SK-N-SH treated with all-trans-retinoic acid at 6 μM for 48 hours (cell line): ENCODE measurements around the gene SKOR1.

Source experiments
- ATAC-seq: fragments of 200-7000 bp; cut with Tn5 transposase; 3 replicates; pipeline ENCODE4 v1.9.1; 2020; ENCODE audit warnings: mild to moderate bottlenecking, moderate library complexity
- ARNTL ChIP-seq: fragments of 450-650 bp; formaldehyde crosslinking; IDR thresholded peaks from 2 replicates; pipeline ENCODE4 v1.5.0; 2020; ENCODE audit warnings: low read depth, mild to moderate bottlenecking, moderate library complexity, borderline replicate concordance
- BACH2 ChIP-seq: fragments of 250-450 bp; sonication (Bioruptor Pico); IDR thresholded peaks from 2 replicates; pipeline ENCODE4 v1.9.0; 2021; ENCODE audit warnings: mild to moderate bottlenecking, borderline replicate concordance
- CSDC2 ChIP-seq: fragments of 250-450 bp; sonication (Bioruptor Pico); IDR thresholded peaks from 2 replicates; pipeline ENCODE4 v1.5.0; 2020; ENCODE audit warnings: mild to moderate bottlenecking, moderate library complexity
- CSRNP3 ChIP-seq: fragments of 250-450 bp; sonication (Bioruptor Pico); IDR thresholded peaks from 2 replicates; pipeline ENCODE4 v1.5.1; 2021; ENCODE audit warnings: mild to moderate bottlenecking, moderate library complexity
- ESRRG ChIP-seq: fragments of 250-450 bp; sonication (Bioruptor Pico); IDR thresholded peaks from 2 replicates; pipeline ENCODE4 v1.6.1; 2021; ENCODE audit warnings: mild to moderate bottlenecking
- GLIS3 ChIP-seq: fragments of 250-450 bp; sonication (Bioruptor Pico); IDR thresholded peaks from 2 replicates; pipeline ENCODE4 v1.5.0; 2020; ENCODE audit warnings: mild to moderate bottlenecking, moderate library complexity
- ISL1 ChIP-seq: fragments of 250-450 bp; sonication (Bioruptor Pico); IDR thresholded peaks from 2 replicates; pipeline ENCODE4 v2.1.2; 2022; ENCODE audit warnings: mild to moderate bottlenecking, moderate library complexity
- OSR1 ChIP-seq: fragments of 250-450 bp; sonication (Bioruptor Pico); IDR thresholded peaks from 2 replicates; pipeline ENCODE4 v1.8.0; 2022; ENCODE audit warnings: moderate library complexity, mild to moderate bottlenecking, inconsistent platforms
- PPARA ChIP-seq: fragments of 250-450 bp; sonication (Bioruptor Pico); IDR thresholded peaks from 2 replicates; pipeline ENCODE4 v1.5.0; 2020; ENCODE audit warnings: mild to moderate bottlenecking, borderline replicate concordance
- RARB ChIP-seq: fragments of 250-450 bp; sonication (Bioruptor Pico); IDR thresholded peaks from 2 replicates; pipeline ENCODE4 v1.8.0; 2021; ENCODE audit warnings: mild to moderate bottlenecking, moderate library complexity
- TCF4 ChIP-seq: fragments of 250-450 bp; sonication (Bioruptor Pico); IDR thresholded peaks from 2 replicates; pipeline ENCODE4 v1.8.0; 2021; ENCODE audit warnings: mild to moderate bottlenecking, moderate library complexity, borderline replicate concordance
- TOX ChIP-seq: fragments of 250-450 bp; sonication (Bioruptor Pico); IDR thresholded peaks from 2 replicates; pipeline ENCODE4 v1.8.0; 2021; ENCODE audit warnings: mild to moderate bottlenecking, moderate library complexity, borderline replicate concordance
- ZFP3 ChIP-seq: fragments of 250-450 bp; sonication (Bioruptor Pico); IDR thresholded peaks from 2 replicates; pipeline ENCODE4 v1.5.0; 2020; ENCODE audit warnings: mild to moderate bottlenecking, moderate library complexity
- ZFP30 ChIP-seq: fragments of 450-650 bp; formaldehyde crosslinking; IDR thresholded peaks from 2 replicates; pipeline ENCODE4 v1.5.0; 2022; ENCODE audit warnings: mild to moderate bottlenecking, moderate library complexity
- ZNF565 ChIP-seq: fragments of 450-650 bp; formaldehyde crosslinking; conservative IDR thresholded peaks from 2 replicates; pipeline ENCODE4 v1.5.0; 2020; ENCODE audit warnings: low read depth, mild to moderate bottlenecking, moderate library complexity
- ZNF70 ChIP-seq: fragments of 450-650 bp; formaldehyde crosslinking; IDR thresholded peaks from 2 replicates; pipeline ENCODE4 v1.5.0; 2020; ENCODE audit warnings: mild to moderate bottlenecking, moderate library complexity
- TF ChIP-seq, protein P1 (sequence below): fragments of 250-450 bp; sonication (Bioruptor Pico); IDR thresholded peaks from 2 replicates; pipeline ENCODE4 v1.8.0; 2020; ENCODE audit warnings: mild to moderate bottlenecking, moderate library complexity, borderline replicate concordance
- TF ChIP-seq, protein P2 (sequence below): fragments of 250-450 bp; sonication (Bioruptor Pico); IDR thresholded peaks from 2 replicates; pipeline ENCODE4 v1.5.1; 2020; ENCODE audit warnings: low read depth, mild to moderate bottlenecking, moderate library complexity
- TF ChIP-seq, protein P3 (sequence below): fragments of 250-450 bp; sonication (Bioruptor Pico); IDR thresholded peaks from 2 replicates; pipeline ENCODE4 v1.5.0; 2020; ENCODE audit warnings: mild to moderate bottlenecking, moderate library complexity
- TF ChIP-seq, protein P4 (sequence below): fragments of 250-450 bp; sonication (Bioruptor Pico); IDR thresholded peaks from 2 replicates; pipeline ENCODE4 v1.8.0; 2021; ENCODE audit warnings: low read depth, mild to moderate bottlenecking, moderate library complexity, borderline replicate concordance

SKOR1 gene

GRCh38 chr15:67806536-67806935 lies 18.8 kb upstream of the SKOR1 start:
- ATAC-seq, result no peak
- TF ChIP-seq ISL1 (CRISPR knock-in tag) (no peak), ZFP3 (CRISPR knock-in tag) (no peak), CSRNP3 (CRISPR knock-in tag) (no peak), ZFP30 (no peak), ARNTL (CRISPR knock-in tag) (no peak), ESRRG (CRISPR knock-in tag) (no peak), BACH2 (CRISPR knock-in tag) (no peak), RARB (no peak), GLIS3 (CRISPR knock-in tag) (no peak), PPARA (CRISPR knock-in tag) (no peak), TOX (no peak), ZNF70 (CRISPR knock-in tag) (no peak)
- TF ChIP-seq, protein P1, sequence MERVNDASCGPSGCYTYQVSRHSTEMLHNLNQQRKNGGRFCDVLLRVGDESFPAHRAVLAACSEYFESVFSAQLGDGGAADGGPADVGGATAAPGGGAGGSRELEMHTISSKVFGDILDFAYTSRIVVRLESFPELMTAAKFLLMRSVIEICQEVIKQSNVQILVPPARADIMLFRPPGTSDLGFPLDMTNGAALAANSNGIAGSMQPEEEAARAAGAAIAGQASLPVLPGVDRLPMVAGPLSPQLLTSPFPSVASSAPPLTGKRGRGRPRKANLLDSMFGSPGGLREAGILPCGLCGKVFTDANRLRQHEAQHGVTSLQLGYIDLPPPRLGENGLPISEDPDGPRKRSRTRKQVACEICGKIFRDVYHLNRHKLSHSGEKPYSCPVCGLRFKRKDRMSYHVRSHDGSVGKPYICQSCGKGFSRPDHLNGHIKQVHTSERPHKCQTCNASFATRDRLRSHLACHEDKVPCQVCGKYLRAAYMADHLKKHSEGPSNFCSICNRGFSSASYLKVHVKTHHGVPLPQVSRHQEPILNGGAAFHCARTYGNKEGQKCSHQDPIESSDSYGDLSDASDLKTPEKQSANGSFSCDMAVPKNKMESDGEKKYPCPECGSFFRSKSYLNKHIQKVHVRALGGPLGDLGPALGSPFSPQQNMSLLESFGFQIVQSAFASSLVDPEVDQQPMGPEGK (CRISPR knock-in tag), result no peak
- TF ChIP-seq, protein P2, sequence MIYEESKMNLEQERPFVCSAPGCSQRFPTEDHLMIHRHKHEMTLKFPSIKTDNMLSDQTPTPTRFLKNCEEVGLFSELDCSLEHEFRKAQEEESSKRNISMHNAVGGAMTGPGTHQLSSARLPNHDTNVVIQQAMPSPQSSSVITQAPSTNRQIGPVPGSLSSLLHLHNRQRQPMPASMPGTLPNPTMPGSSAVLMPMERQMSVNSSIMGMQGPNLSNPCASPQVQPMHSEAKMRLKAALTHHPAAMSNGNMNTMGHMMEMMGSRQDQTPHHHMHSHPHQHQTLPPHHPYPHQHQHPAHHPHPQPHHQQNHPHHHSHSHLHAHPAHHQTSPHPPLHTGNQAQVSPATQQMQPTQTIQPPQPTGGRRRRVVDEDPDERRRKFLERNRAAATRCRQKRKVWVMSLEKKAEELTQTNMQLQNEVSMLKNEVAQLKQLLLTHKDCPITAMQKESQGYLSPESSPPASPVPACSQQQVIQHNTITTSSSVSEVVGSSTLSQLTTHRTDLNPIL (CRISPR knock-in tag), result no peak
- TF ChIP-seq, protein P3, sequence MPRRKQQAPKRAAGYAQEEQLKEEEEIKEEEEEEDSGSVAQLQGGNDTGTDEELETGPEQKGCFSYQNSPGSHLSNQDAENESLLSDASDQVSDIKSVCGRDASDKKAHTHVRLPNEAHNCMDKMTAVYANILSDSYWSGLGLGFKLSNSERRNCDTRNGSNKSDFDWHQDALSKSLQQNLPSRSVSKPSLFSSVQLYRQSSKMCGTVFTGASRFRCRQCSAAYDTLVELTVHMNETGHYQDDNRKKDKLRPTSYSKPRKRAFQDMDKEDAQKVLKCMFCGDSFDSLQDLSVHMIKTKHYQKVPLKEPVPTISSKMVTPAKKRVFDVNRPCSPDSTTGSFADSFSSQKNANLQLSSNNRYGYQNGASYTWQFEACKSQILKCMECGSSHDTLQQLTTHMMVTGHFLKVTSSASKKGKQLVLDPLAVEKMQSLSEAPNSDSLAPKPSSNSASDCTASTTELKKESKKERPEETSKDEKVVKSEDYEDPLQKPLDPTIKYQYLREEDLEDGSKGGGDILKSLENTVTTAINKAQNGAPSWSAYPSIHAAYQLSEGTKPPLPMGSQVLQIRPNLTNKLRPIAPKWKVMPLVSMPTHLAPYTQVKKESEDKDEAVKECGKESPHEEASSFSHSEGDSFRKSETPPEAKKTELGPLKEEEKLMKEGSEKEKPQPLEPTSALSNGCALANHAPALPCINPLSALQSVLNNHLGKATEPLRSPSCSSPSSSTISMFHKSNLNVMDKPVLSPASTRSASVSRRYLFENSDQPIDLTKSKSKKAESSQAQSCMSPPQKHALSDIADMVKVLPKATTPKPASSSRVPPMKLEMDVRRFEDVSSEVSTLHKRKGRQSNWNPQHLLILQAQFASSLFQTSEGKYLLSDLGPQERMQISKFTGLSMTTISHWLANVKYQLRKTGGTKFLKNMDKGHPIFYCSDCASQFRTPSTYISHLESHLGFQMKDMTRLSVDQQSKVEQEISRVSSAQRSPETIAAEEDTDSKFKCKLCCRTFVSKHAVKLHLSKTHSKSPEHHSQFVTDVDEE (CRISPR knock-in tag), result no peak

DNA sequence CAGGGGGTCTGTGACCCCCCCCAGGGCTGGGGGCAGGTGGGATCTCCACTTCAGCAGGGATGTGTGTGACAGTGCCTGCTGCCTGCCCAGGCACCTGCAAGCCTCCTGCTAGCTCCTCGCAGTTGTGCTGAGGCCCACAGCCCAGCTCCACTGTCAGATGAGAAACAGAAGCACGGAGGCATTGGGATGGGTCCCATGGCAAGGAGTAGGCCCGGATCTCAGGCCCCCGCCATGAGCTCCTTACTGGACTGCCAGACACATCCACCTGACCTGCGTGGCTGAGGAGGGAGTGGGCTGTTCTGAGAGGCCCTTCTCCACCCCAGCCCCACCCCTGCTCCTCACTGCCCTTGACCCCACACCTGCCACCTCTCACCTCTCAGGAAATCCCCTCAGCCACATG lies 18.2 kb upstream of the SKOR1 start:
- TF ChIP-seq CSDC2, result no peak
- no peak for TF ChIP-seq RARB
- TF ChIP-seq CSRNP3 (CRISPR knock-in tag), result no peak
- TF ChIP-seq BACH2 (CRISPR knock-in tag), result no peak
- no peak for TF ChIP-seq ESRRG (CRISPR knock-in tag)
- TF ChIP-seq, protein P4, sequence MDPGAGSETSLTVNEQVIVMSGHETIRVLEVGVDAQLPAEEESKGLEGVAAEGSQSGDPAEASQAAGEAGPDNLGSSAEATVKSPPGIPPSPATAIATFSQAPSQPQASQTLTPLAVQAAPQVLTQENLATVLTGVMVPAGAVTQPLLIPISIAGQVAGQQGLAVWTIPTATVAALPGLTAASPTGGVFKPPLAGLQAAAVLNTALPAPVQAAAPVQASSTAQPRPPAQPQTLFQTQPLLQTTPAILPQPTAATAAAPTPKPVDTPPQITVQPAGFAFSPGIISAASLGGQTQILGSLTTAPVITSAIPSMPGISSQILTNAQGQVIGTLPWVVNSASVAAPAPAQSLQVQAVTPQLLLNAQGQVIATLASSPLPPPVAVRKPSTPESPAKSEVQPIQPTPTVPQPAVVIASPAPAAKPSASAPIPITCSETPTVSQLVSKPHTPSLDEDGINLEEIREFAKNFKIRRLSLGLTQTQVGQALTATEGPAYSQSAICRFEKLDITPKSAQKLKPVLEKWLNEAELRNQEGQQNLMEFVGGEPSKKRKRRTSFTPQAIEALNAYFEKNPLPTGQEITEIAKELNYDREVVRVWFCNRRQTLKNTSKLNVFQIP (CRISPR knock-in tag), result no peak
- TF ChIP-seq, protein P3 (CRISPR knock-in tag), result no peak
- no peak for TF ChIP-seq ZFP30
- TF ChIP-seq TOX, result no peak
- no peak for TF ChIP-seq ZFP3 (CRISPR knock-in tag)
- no peak for TF ChIP-seq TCF4 (CRISPR knock-in tag)
- no peak for TF ChIP-seq ZNF565 (CRISPR knock-in tag)
- TF ChIP-seq, protein P1 (CRISPR knock-in tag), result no peak
- TF ChIP-seq GLIS3 (CRISPR knock-in tag), result no peak
- TF ChIP-seq ARNTL (CRISPR knock-in tag), result no peak
- no peak for TF ChIP-seq OSR1 (CRISPR knock-in tag)
- TF ChIP-seq, all 23 proteins: peak for 0
- ATAC-seq, result no peak
